Gastrocnemius medialis (tissue), 4 donors: Measurements from ENCODE around the gene RAD51B. TPM values are rescaled to one million over a fixed set of nuclear protein-coding genes. Genes with fewer than 3 reads are reported as not detected.

Experiments
- ATAC-seq, 2 donors: fragments of 150-250 bp; one replicate each; pipeline ENCODE4 v1.9.1; 2016
- DNase-seq, 2 donors: peaks; one replicate each; pipeline ENCODE4 v3.0.0-alpha.2; 2019
- H3K27ac ChIP-seq, 4 donors: fragments of 200-600 bp; sonication (generic); 1 replicate in 1 of 4; 2 replicates in 3 of 4; pipeline ENCODE4 v1.5.1; 2016 to 2018; ENCODE audit warnings: mild to moderate bottlenecking in 2 of 4, moderate library complexity in 1 of 4
- H3K27me3 ChIP-seq, 3 donors: fragments of 200-600 bp; sonication (generic) in 2 of 3; 1 replicate in 1 of 3; 2 replicates in 2 of 3; pipeline versions ENCODE4 v1.5.1 to v1.6.0; 2016 to 2019; ENCODE audit warnings: mild to moderate bottlenecking in 1 of 3, moderate library complexity in 1 of 3
- H3K36me3 ChIP-seq, 2 donors: fragments of 200-600 bp; sonication (generic) in 1 of 2; one replicate each; pipeline ENCODE4 v1.5.1; 2017 to 2018
- H3K4me1 ChIP-seq, 2 donors: fragments of 200-600 bp; sonication (generic) in 1 of 2; one replicate each; pipeline ENCODE4 v1.5.1; 2016 to 2017; ENCODE audit warnings: mild to moderate bottlenecking in 2 of 2
- H3K4me3 ChIP-seq, 4 donors: fragments of 200-600 bp; sonication (generic) in 3 of 4; 1 replicate in 1 of 4; 2 replicates in 3 of 4; pipeline ENCODE4 v1.5.1; 2016 to 2019; ENCODE audit warnings: mild to moderate bottlenecking in 2 of 4
- H3K9me3 ChIP-seq, 3 donors: fragments of 200-600 bp; sonication (generic) in 2 of 3; 1 replicate in 1 of 3; 2 replicates in 2 of 3; pipeline ENCODE4 v1.5.1; 2016 to 2019
- POLR2A ChIP-seq, 2 donors: fragments of 450-650 bp; IDR thresholded peaks; one replicate each; pipeline ENCODE4 v1.6.1; 2017; ENCODE audit warnings: antibody characterized with exemption in 2 of 2, mild to moderate bottlenecking in 2 of 2, moderate library complexity in 2 of 2
- in situ Hi-C, 4 donors: fragments of 200-750 bp; cut with MboI; loops; one replicate each; pipeline versions ENCODE4 v1.15.0 to v1.8.0; 2017; ENCODE audit warnings: low sequenced_read_pairs in 4 of 4
- intact Hi-C: fragments of 100-400 bp; cut with DNase I; formaldehyde crosslinking; loops from one replicate; pipeline ENCODE4 v1.15.1; 2023; ENCODE audit warnings: low total_unique reads
- total RNA-seq, 4 donors: library from RNA; depleted of rRNA; stranded (reverse); fragments of >200 nt; gene quantifications; one replicate each; pipeline versions ENCODE4 v1.1.0 to v1.2.3, GENCODE V29; 2016
- TF ChIP-seq, protein P1 (sequence below), 5 experiments: fragments of 450-650 bp in 3 of 5; fragments of 200-600 bp in 2 of 5; sonication (generic) in 2 of 5; IDR thresholded peaks in 4 of 5; conservative IDR thresholded peaks in 1 of 5; 1 replicate in 4 of 5; 2 replicates in 1 of 5; pipeline ENCODE4 v1.5.1; 2016 to 2019; ENCODE audit warnings: antibody characterized with exemption in 5 of 5, mild to moderate bottlenecking in 3 of 5, moderate library complexity in 3 of 5

The RAD51B gene
- total RNA-seq, 4 donors from 2014 or later: 1.6 to 3.3 (median 2.4) TPM

GRCh38 chr14:68229423-68230100 is 410.0 kb downstream of the RAD51B start:
- H3K4me1 ChIP-seq: peaks cover 15 to 22% of the 10 kb centered on the region in 2 donors
- H3K9me3 ChIP-seq: no peaks in the 10 kb centered on the region
- ATAC-seq: no peak
- in situ Hi-C loops (loop anchor here in 1 of 4 donors (25.0 kb wide), 1 partner anchor 292 kb away; no protein-coding TSS in a partner anchor), intact Hi-C loops (loop anchor here (5.0 kb wide), 1 partner anchor 87 kb away; no protein-coding TSS in a partner anchor)
- no peak for DNase-seq
- H3K4me3 ChIP-seq: no peak overlapping the region
- no peak for TF ChIP-seq POLR2A (IDR thresholded peaks at IDR 0.05)
- TF ChIP-seq, protein P1, sequence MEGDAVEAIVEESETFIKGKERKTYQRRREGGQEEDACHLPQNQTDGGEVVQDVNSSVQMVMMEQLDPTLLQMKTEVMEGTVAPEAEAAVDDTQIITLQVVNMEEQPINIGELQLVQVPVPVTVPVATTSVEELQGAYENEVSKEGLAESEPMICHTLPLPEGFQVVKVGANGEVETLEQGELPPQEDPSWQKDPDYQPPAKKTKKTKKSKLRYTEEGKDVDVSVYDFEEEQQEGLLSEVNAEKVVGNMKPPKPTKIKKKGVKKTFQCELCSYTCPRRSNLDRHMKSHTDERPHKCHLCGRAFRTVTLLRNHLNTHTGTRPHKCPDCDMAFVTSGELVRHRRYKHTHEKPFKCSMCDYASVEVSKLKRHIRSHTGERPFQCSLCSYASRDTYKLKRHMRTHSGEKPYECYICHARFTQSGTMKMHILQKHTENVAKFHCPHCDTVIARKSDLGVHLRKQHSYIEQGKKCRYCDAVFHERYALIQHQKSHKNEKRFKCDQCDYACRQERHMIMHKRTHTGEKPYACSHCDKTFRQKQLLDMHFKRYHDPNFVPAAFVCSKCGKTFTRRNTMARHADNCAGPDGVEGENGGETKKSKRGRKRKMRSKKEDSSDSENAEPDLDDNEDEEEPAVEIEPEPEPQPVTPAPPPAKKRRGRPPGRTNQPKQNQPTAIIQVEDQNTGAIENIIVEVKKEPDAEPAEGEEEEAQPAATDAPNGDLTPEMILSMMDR (IDR thresholded peaks at IDR 0.05 in 4 of 5, conservative IDR thresholded peaks at IDR 0.05 in 1 of 5): no peak
- no peak overlapping the region for H3K27ac ChIP-seq
- no peaks in the 10 kb centered on the region for H3K27me3 ChIP-seq
- H3K36me3 ChIP-seq: no peaks in the 10 kb centered on the region

- Histone ChIP-seq H3K27ac (no peak overlapping the region), H3K27me3 (no peaks in the 10 kb centered on the region), H3K4me1 (peaks cover 15 to 22% of the 10 kb centered on the region in 2 donors), H3K4me3 (no peak overlapping the region), H3K36me3 (no peaks in the 10 kb centered on the region), H3K9me3 (no peaks in the 10 kb centered on the region)
- DNase-seq (no peak), ATAC-seq (no peak)
- TF ChIP-seq, protein P1 (IDR thresholded peaks at IDR 0.05 in 4 of 5, conservative IDR thresholded peaks at IDR 0.05 in 1 of 5): no peak
- TF ChIP-seq POLR2A (IDR thresholded peaks at IDR 0.05): no peak
- intact Hi-C loops (loop anchor here (5.0 kb wide), 1 partner anchor 88 kb away; no protein-coding TSS in a partner anchor), in situ Hi-C loops (loop anchor here in 1 of 4 donors (25.0 kb wide), 1 partner anchor 293 kb away; no protein-coding TSS in a partner anchor)
These were observed 410.8 kb downstream of the RAD51B start for GRCh38 chr14:68230202-68230949.

GRCh38 chr14:68230950-68231717 is 411.6 kb downstream of the RAD51B start:
- intact Hi-C loops: loop anchor here (5.0 kb wide), 1 partner anchor 89 kb away; no protein-coding TSS in a partner anchor
- peak overlapping the region in 3 of 4 donors; percentile 69 to 84 (median 69) for H3K27ac ChIP-seq
- ATAC-seq: no peak
- DNase-seq: no peak
- no peaks in the 10 kb centered on the region for H3K27me3 ChIP-seq
- TF ChIP-seq POLR2A (IDR thresholded peaks at IDR 0.05): no peak
- TF ChIP-seq, protein P1 (IDR thresholded peaks at IDR 0.05 in 4 of 5, conservative IDR thresholded peaks at IDR 0.05 in 1 of 5): no peak
- H3K4me1 ChIP-seq: peaks cover 15 to 22% of the 10 kb centered on the region in 2 donors
- no peaks in the 10 kb centered on the region for H3K36me3 ChIP-seq
- no peak overlapping the region for H3K4me3 ChIP-seq
- no peaks in the 10 kb centered on the region for H3K9me3 ChIP-seq
- in situ Hi-C loops: loop anchor here in 1 of 4 donors (25.0 kb wide), 1 partner anchor 294 kb away; no protein-coding TSS in a partner anchor

GRCh38 chr14:68231898-68232297 is 412.3 kb downstream of the RAD51B start:
- TF ChIP-seq, protein P1 (IDR thresholded peaks at IDR 0.05 in 4 of 5, conservative IDR thresholded peaks at IDR 0.05 in 1 of 5): no peak
- intact Hi-C loops: loop anchor here (5.0 kb wide), 1 partner anchor 90 kb away; no protein-coding TSS in a partner anchor
- Histone ChIP-seq H3K9me3 (no peaks in the 10 kb centered on the region), H3K4me1 (peaks cover 19 to 28% of the 10 kb centered on the region in 2 donors), H3K36me3 (no peaks in the 10 kb centered on the region), H3K27ac (peak overlapping the region; percentile 69 to 84 (median 70)), H3K4me3 (no peak overlapping the region), H3K27me3 (no peaks in the 10 kb centered on the region)
- in situ Hi-C loops: loop anchor here in 1 of 4 donors (25.0 kb wide), 1 partner anchor 295 kb away; no protein-coding TSS in a partner anchor
- ATAC-seq (no peak), DNase-seq (no peak)
